WERI-Rb-1 (cell line): ENCODE measurements around the gene MTMR3.

Source experiments
- DNase-seq: peaks from one replicate; pipeline ENCODE4 v3.0.0-alpha.2; 2020
- H3K27ac ChIP-seq: fragments of 250-450 bp; sonication (Bioruptor Pico); 2 replicates; pipeline ENCODE4 v1.5.1; 2020; ENCODE audit warnings: mild to moderate bottlenecking, moderate library complexity
- H3K27me3 ChIP-seq: fragments of 250-450 bp; sonication (Bioruptor Pico); 2 replicates; pipeline ENCODE4 v1.5.1; 2021; ENCODE audit warnings: mild to moderate bottlenecking, low read depth, moderate library complexity; ENCODE audit not compliant: insufficient read depth, severe bottlenecking
- H3K36me3 ChIP-seq: fragments of 250-450 bp; sonication (Bioruptor Pico); 2 replicates; pipeline ENCODE4 v1.5.1; 2020; ENCODE audit warnings: mild to moderate bottlenecking, moderate library complexity
- H3K4me3 ChIP-seq: 2 replicates; pipeline ENCODE4 v1.5.1; 2011; ENCODE audit warnings: low read depth, mild to moderate bottlenecking, control low read depth, low read length
- H3K9me3 ChIP-seq: fragments of 250-450 bp; sonication (Bioruptor Pico); 2 replicates; pipeline ENCODE4 v1.5.1; 2021; ENCODE audit warnings: mild to moderate bottlenecking, moderate library complexity; ENCODE audit not compliant: severe bottlenecking
- CTCF ChIP-seq: IDR thresholded peaks from 2 replicates; pipeline ENCODE4 v1.5.1; 2011; ENCODE audit warnings: low read depth, mild to moderate bottlenecking, control low read depth, inconsistent platforms, low read length

Gene MTMR3

GRCh38 chr22:30017375-30018223, 134.6 kb downstream of the MTMR3 start:
- DNase-seq = no peak
- Histone ChIP-seq H3K4me3 (no peak overlapping the region), H3K36me3 (peaks cover 84% of the 10 kb centered on the region), H3K9me3 (no peaks in the 10 kb centered on the region), H3K27me3 (no peaks in the 10 kb centered on the region), H3K27ac (no peak overlapping the region)
- no peak for TF ChIP-seq CTCF

GRCh38 chr22:30020511-30020910, 137.5 kb downstream of the MTMR3 start:
- H3K9me3 ChIP-seq = no peaks in the 10 kb centered on the region
- H3K36me3 ChIP-seq = peaks cover 91% of the 10 kb centered on the region
- no peak overlapping the region for H3K27ac ChIP-seq

GRCh38 chr22:30021338-30021737, 138.4 kb downstream of the MTMR3 start:
- peaks cover 93% of the 10 kb centered on the region for H3K36me3 ChIP-seq
- no peaks in the 10 kb centered on the region for H3K9me3 ChIP-seq
- H3K4me3 ChIP-seq = no peak overlapping the region
- H3K27me3 ChIP-seq = no peaks in the 10 kb centered on the region
- TF ChIP-seq CTCF = no peak
- no peak for DNase-seq
- no peak overlapping the region for H3K27ac ChIP-seq

More at GRCh38 chr22:30020511-30020910, 137.5 kb downstream of the MTMR3 start:
- Histone ChIP-seq H3K4me3 (no peak overlapping the region), H3K27me3 (no peaks in the 10 kb centered on the region)
- no peak for TF ChIP-seq CTCF
- DNase-seq = no peak

- Histone ChIP-seq H3K9me3 (no peaks in the 10 kb centered on the region), H3K27me3 (no peaks in the 10 kb centered on the region), H3K36me3 (peaks cover 93% of the 10 kb centered on the region), H3K27ac (no peak overlapping the region), H3K4me3 (no peak overlapping the region)
- no peak for TF ChIP-seq CTCF
- no peak for DNase-seq
Observed at GRCh38 chr22:30021881-30022619, 139.1 kb downstream of the MTMR3 start.

GRCh38 chr22:30023099-30023660, 140.2 kb downstream of the MTMR3 start:
- DNase-seq = no peak
- Histone ChIP-seq H3K36me3 (peaks cover 85% of the 10 kb centered on the region), H3K9me3 (no peaks in the 10 kb centered on the region), H3K27me3 (no peaks in the 10 kb centered on the region), H3K4me3 (no peak overlapping the region), H3K27ac (no peak overlapping the region)
- no peak for TF ChIP-seq CTCF
